GM15510 (cell line): Measurements from ENCODE around the gene TIMM17B.

Experiments used
- POLR2A ChIP-seq: IDR thresholded peaks from 3 replicates; pipeline ENCODE4 v1.6.1; 2011; ENCODE audit warnings: borderline replicate concordance; ENCODE audit not compliant: insufficient read length; ENCODE audit errors: extremely low read depth

Gene TIMM17B

GRCh38 chrX:48910926-48911411 is 13.4 kb upstream of the TIMM17B start:
- no peak for TF ChIP-seq POLR2A

DNA sequence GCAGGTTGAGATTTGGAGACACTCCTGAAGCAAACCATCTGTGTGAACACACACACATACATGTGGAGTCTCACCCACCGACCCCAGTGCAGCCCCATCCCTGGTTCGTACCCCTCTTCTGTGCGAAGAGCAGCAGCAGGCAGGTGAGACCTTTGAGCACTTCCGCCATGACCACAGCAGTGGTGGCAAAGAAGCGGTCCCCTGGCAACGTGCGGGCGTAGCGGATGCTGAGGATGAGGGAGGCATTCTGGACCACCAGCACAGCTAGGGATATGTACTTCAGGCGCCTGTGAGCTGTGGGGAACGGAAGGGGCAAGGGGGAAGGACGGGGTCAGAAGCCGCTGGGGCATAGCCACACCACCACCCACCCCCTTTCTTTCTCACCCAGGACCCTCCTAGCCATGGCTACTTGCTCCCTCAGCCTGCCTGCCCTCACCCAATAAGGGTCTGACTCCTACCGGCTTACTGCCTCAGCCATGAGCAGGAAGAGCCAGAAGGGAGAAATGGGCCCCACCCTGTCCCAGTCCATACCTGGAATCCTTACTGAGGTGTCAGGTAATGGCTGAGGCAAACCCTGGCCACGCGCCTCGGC is 12.2 kb upstream of the TIMM17B start:
- no peak for TF ChIP-seq POLR2A

DNA sequence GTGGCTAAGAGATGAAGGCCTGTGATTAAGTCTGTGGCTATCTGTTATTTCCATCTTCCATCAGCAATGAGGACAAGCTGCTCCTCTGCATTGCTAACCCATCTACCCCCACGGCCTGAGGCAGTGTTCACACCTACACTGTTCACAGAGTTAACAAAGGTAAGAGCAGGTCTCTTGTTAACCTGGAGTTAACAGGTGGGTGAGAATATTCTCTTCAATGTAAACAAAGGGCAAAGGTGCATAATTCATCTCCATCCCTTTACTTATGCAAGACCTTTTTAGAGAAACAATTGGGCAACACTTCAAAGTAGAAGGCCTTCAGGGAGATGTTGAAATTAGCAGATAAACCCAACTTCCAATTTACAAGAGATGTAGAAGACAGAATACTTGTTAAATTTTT is 11.0 kb upstream of the TIMM17B start:
- no peak for TF ChIP-seq POLR2A

DNA sequence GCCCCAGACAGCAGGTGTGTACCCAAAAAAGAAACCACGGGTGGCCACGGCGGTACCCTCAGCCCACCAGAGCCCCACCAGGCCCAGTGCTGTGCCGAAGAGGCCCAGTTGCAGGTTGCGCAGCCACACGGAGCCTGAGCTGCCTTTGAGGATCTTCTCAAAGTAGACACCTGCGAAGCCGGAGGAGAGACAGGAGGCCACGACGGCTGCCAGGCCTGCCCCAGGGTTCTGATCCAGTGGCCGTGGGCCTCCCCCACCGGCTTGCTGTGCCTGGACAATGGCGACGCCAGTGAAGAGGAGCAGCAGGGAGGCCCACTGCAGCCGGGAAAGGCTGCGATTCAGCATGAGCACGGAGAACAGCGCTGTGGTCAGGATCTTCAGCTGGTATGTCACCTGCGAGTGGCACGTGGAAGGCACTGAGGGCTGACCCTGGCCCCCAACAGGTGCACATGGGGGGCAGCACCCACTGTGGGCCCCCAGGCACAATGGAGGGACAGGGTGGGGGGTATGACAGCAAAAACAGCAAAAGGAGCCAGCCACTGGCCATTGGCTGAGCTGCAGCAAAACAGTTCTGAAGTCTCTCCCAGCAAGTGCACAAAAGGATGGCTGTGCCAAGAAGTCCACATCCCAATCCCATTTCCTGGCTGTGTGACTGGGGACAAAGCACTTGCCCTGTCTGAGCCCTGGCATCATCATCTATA is 7.7 kb upstream of the TIMM17B start:
- TF ChIP-seq POLR2A = no peak

- no peak for TF ChIP-seq POLR2A
Observed at GRCh38 chrX:48904626-48905025, 7.1 kb upstream of the TIMM17B start.

GRCh38 chrX:48904180-48904579 is 6.6 kb upstream of the TIMM17B start:
- no peak for TF ChIP-seq POLR2A

GRCh38 chrX:48903290-48903689 is 5.7 kb upstream of the TIMM17B start:
- TF ChIP-seq POLR2A = no peak

DNA sequence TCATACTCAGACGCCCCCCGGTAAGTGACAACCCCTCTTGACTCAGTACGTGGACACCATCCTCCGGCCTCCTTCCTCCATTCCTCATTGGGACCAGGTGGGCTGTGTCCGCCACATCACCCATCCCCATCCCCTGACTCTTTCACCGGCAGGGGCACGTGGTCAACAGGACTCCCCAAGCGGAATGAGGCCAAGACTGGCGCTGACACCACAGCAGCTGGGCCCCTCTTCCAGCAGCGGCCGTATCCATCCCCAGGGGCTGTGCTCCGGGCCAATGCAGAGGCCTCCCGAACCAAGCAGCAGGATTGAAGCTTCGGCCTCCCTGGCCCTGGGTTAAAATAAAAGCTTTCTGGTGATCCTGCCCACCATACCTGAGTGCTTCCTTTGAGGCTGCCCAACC is 5.2 kb upstream of the TIMM17B start:
- TF ChIP-seq POLR2A = no peak

DNA sequence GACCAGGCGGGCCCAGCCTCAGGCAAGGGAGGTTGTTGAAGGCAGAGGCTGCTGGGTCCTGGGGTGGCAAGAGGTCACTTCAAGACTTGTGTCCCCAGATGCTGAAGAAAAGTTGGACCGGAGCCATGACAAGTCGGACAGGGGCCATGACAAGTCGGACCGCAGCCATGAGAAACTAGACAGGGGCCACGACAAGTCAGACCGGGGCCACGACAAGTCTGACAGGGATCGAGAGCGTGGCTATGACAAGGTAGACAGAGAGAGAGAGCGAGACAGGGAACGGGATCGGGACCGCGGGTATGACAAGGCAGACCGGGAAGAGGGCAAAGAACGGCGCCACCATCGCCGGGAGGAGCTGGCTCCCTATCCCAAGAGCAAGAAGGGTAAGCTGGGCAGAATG is 4.6 kb upstream of the TIMM17B start:
- no peak for TF ChIP-seq POLR2A

- no peak for TF ChIP-seq POLR2A
Observed at GRCh38 chrX:48901069-48901468, 3.5 kb upstream of the TIMM17B start.

DNA sequence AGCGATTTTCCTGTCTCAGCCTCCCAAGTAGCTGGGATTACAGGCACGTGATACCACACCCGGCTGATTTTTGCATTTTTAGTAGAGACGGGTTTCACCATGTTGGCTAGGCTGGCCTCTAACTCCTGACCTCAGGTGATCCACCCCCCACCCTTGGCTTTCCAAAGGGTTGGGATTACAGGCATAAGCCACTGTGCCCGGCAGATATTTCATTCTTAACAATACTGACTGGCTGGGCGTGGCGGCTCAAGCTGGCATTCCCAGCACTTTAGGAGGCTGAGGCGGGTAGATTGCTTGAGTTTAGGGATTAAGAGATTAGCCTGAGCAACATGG is 1.5 kb upstream of the TIMM17B start:
- TF ChIP-seq POLR2A = no peak

GRCh38 chrX:48897157-48897624 is 377 bp downstream of the TIMM17B start:
- TF ChIP-seq POLR2A = no peak

DNA sequence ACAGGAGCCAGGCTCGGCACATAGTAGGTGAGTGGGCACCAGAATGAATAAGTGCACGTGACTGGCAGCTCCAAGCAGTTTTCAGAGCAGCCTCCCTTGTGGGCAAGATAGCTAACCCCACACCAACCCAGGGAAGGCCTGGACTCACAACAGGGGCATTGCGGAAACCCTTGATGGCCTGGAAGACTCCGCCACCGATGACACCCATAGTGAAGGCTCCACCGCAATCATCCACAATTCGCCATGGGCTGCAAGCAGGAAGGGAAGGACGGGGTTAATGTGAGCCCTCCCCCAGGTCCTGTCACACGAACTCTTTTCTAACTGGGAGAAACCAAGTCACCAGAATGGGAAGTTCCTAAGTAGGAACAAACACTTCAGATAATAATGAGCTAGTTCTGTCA is 957 bp downstream of the TIMM17B start:
- TF ChIP-seq POLR2A = no peak

GRCh38 chrX:48894891-48895290 is 2.7 kb downstream of the TIMM17B start:
- no peak for TF ChIP-seq POLR2A

GRCh38 chrX:48893556-48894348 is 3.8 kb downstream of the TIMM17B start:
- TF ChIP-seq POLR2A = no peak
